Peyer's patch (tissue), 4 donors: ENCODE measurements around the gene ARF6.

Experiments used
- POLR2A ChIP-seq, 2 donors: fragments of 450-650 bp; IDR thresholded peaks; one replicate each; pipeline ENCODE4 v1.5.1; 2017; ENCODE audit warnings: antibody characterized with exemption in 2 of 2, mild to moderate bottlenecking in 2 of 2, moderate library complexity in 2 of 2
- TF ChIP-seq, protein P1 (sequence below), 6 experiments: fragments of 450-650 bp in 4 of 6; fragments of 200-600 bp in 2 of 6; sonication (generic) in 1 of 6; IDR thresholded peaks; one replicate each; pipeline ENCODE4 v1.5.1; 2017 to 2019; ENCODE audit warnings: antibody characterized with exemption in 6 of 6, mild to moderate bottlenecking in 3 of 6, moderate library complexity in 1 of 6

DNA sequence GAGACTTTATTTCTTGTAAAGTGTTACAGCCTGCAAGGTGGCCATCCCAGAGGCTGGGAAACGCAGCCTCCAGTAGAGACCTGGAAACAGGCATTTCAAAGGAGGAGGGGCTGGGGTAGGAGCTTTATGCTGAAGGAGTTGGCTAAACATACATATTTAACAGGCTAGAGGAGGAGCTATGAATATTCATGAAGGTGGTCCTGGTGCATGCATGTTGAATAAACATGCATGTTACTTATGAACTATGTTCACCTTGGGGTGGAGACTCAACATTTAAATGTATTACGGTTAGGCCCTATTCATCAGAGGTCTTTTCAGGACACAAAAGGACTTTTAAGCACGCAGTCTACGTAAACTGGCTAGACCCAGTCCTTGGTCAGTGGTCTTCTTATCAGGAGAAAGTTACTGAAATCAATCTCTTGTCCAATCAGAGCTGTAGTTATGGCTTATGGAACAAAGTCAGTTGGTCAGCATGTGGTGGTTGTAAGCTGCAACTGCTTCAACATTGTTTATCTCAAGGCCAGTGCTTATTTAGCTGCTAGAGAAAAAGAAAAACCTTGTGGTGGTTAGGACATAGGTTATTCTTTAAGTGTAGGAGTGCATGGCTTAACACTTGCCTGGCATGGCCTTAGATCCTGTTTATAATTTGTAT, 11.4 kb upstream of the ARF6 start:
- no peak for TF ChIP-seq POLR2A (IDR thresholded peaks at IDR 0.05)
- TF ChIP-seq, protein P1, sequence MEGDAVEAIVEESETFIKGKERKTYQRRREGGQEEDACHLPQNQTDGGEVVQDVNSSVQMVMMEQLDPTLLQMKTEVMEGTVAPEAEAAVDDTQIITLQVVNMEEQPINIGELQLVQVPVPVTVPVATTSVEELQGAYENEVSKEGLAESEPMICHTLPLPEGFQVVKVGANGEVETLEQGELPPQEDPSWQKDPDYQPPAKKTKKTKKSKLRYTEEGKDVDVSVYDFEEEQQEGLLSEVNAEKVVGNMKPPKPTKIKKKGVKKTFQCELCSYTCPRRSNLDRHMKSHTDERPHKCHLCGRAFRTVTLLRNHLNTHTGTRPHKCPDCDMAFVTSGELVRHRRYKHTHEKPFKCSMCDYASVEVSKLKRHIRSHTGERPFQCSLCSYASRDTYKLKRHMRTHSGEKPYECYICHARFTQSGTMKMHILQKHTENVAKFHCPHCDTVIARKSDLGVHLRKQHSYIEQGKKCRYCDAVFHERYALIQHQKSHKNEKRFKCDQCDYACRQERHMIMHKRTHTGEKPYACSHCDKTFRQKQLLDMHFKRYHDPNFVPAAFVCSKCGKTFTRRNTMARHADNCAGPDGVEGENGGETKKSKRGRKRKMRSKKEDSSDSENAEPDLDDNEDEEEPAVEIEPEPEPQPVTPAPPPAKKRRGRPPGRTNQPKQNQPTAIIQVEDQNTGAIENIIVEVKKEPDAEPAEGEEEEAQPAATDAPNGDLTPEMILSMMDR (IDR thresholded peaks at IDR 0.05), result no peak
